EL (cell line): Measurements from ENCODE around the gene IFT88.
"Not testable (repeated sequence)": the region's sequence is repeated elsewhere in the genome, so short reads cannot be mapped to it uniquely, and the experiment has no call there.

Source experiments
- DNase-seq: peaks from one replicate; pipeline ENCODE4 v3.0.0-alpha.2; 2016

IFT88 gene

GRCh38 chr13:20647758-20648157 lies 80.8 kb downstream of the IFT88 start:
- no peak for DNase-seq

- DNase-seq = no peak
Measured at GRCh38 chr13:20652946-20653345, 86.0 kb downstream of the IFT88 start.

- DNase-seq = peak; percentile 52
Measured at GRCh38 chr13:20654156-20654555, 87.2 kb downstream of the IFT88 start.

- peak; percentile 6 for DNase-seq
Measured at GRCh38 chr13:20658451-20659040, 91.6 kb downstream of the IFT88 start.

- DNase-seq = no peak
Measured at GRCh38 chr13:20664351-20664750, 97.4 kb downstream of the IFT88 start.

GRCh38 chr13:20666948-20667347 lies 100.0 kb downstream of the IFT88 start:
- no peak for DNase-seq

GRCh38 chr13:20667857-20668437 lies 101.0 kb downstream of the IFT88 start:
- no peak for DNase-seq

- DNase-seq = no peak
Measured at GRCh38 chr13:20669162-20669561, 102.2 kb downstream of the IFT88 start.

- DNase-seq = no peak
Measured at GRCh38 chr13:20671789-20672188, 104.8 kb downstream of the IFT88 start.

GRCh38 chr13:20672772-20673171 lies 105.8 kb downstream of the IFT88 start:
- DNase-seq = no peak

GRCh38 chr13:20673715-20674114 lies 106.8 kb downstream of the IFT88 start:
- DNase-seq = no peak

GRCh38 chr13:20676213-20676612 lies 109.3 kb downstream of the IFT88 start:
- no peak for DNase-seq

GRCh38 chr13:20678606-20679005 lies 111.6 kb downstream of the IFT88 start:
- not testable (repeated sequence) for DNase-seq

GRCh38 chr13:20679879-20680278 lies 112.9 kb downstream of the IFT88 start:
- no peak for DNase-seq

- DNase-seq = no peak
Measured at GRCh38 chr13:20680416-20681080, 113.6 kb downstream of the IFT88 start.

GRCh38 chr13:20681481-20681880 lies 114.5 kb downstream of the IFT88 start:
- peak; percentile 56 for DNase-seq

- no peak for DNase-seq
Measured at GRCh38 chr13:20682061-20682460, 115.1 kb downstream of the IFT88 start.

- no peak for DNase-seq
Measured at GRCh38 chr13:20684041-20684440, 117.1 kb downstream of the IFT88 start.

- DNase-seq = no peak
Measured at GRCh38 chr13:20684546-20684945, 117.6 kb downstream of the IFT88 start.

- no peak for DNase-seq
Measured at GRCh38 chr13:20685092-20685491, 118.1 kb downstream of the IFT88 start.

- no peak for DNase-seq
Measured at GRCh38 chr13:20686167-20686566, 119.2 kb downstream of the IFT88 start.

- DNase-seq = no peak
Measured at GRCh38 chr13:20686863-20687579, 120.1 kb downstream of the IFT88 start.

GRCh38 chr13:20689291-20689690 lies 122.3 kb downstream of the IFT88 start:
- DNase-seq = no peak

- no peak for DNase-seq
Measured at GRCh38 chr13:20691616-20692015, 124.7 kb downstream of the IFT88 start.
